Measurements from ENCODE around the gene BST1.

BST1 gene

DNA sequence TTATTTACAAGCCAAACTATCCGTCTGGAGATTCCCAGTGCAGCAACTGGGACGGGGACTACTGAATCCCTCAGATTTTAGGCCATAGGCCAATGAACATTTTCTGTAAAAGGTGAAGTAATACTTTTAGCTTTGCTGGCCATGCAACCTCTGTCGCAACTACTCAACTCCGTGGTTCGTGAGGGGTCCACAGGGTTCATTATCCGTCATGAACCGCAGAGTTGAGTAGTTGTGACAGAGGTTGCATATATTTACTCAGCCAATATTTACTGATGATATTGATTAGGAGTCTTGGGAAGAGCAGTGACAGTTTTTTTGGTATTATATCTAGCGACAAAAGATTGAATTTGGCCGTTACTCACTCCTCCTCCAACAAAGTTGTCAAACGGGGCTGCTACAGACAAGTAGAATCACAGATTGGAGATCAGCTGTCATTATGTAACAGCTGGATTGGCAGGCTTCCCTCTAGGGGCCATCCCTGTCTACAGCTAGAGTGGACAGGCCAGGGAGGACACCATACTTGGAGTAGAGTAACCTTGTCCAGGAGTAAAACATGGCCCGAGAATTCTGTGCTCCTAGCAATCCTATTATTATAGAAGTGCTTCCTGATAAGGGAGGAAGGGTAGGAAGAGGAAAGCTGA lies 38.0 kb downstream of the BST1 start:
- TF ChIP-seq TAF1 (IDR thresholded peaks at IDR 0.05; ENCODE audit: borderline replicate concordance, insufficient read depth, low read length) (no peak), FOXP2 (optimal IDR thresholded peaks at IDR 0.05; ENCODE audit: borderline replicate concordance, extremely low read depth, extremely low read length, insufficient read depth) (no peak), POLR2AphosphoS5 (IDR thresholded peaks at IDR 0.05; ENCODE audit: low read depth, low read length) (no peak), SIN3A (IDR thresholded peaks at IDR 0.05; ENCODE audit: borderline replicate concordance, insufficient read depth, low read length) (no peak)
- TF ChIP-seq, protein P1, sequence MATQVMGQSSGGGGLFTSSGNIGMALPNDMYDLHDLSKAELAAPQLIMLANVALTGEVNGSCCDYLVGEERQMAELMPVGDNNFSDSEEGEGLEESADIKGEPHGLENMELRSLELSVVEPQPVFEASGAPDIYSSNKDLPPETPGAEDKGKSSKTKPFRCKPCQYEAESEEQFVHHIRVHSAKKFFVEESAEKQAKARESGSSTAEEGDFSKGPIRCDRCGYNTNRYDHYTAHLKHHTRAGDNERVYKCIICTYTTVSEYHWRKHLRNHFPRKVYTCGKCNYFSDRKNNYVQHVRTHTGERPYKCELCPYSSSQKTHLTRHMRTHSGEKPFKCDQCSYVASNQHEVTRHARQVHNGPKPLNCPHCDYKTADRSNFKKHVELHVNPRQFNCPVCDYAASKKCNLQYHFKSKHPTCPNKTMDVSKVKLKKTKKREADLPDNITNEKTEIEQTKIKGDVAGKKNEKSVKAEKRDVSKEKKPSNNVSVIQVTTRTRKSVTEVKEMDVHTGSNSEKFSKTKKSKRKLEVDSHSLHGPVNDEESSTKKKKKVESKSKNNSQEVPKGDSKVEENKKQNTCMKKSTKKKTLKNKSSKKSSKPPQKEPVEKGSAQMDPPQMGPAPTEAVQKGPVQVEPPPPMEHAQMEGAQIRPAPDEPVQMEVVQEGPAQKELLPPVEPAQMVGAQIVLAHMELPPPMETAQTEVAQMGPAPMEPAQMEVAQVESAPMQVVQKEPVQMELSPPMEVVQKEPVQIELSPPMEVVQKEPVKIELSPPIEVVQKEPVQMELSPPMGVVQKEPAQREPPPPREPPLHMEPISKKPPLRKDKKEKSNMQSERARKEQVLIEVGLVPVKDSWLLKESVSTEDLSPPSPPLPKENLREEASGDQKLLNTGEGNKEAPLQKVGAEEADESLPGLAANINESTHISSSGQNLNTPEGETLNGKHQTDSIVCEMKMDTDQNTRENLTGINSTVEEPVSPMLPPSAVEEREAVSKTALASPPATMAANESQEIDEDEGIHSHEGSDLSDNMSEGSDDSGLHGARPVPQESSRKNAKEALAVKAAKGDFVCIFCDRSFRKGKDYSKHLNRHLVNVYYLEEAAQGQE (IDR thresholded peaks at IDR 0.05; ENCODE audit: insufficient read depth in 1 of 2, low read depth in 2 of 2, low read length in 2 of 2): no peak

DNA sequence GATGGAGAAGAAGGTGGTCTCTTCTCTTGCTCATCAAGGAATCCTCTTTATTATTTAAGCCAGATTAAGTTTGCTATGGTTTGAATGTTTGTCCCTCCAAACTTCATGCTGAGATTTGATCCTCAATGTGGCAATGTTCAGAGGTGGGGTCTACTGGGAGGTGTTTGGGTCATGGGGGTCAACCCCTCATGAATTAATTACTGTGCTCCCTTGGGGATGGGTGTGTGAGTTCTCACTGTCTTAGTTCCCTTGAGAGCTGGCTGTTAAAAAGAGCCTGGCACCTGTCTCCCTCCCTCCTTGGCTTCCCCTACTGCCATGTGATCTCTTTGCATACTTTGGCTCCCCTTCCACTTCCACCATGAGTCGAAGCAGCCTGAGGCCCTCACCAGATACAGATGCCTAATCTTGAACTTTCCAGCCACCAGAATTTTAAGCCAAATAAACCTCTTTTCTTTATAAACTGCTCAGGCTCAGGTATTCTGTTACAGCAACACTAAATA lies 39.3 kb downstream of the BST1 start:
- no peak for TF ChIP-seq FOXP2 (optimal IDR thresholded peaks at IDR 0.05; ENCODE audit: borderline replicate concordance, extremely low read depth, extremely low read length, insufficient read depth)
- TF ChIP-seq POLR2AphosphoS5 (IDR thresholded peaks at IDR 0.05; ENCODE audit: low read depth, low read length): no peak
- no peak for TF ChIP-seq TAF1 (IDR thresholded peaks at IDR 0.05; ENCODE audit: borderline replicate concordance, insufficient read depth, low read length)

DNA sequence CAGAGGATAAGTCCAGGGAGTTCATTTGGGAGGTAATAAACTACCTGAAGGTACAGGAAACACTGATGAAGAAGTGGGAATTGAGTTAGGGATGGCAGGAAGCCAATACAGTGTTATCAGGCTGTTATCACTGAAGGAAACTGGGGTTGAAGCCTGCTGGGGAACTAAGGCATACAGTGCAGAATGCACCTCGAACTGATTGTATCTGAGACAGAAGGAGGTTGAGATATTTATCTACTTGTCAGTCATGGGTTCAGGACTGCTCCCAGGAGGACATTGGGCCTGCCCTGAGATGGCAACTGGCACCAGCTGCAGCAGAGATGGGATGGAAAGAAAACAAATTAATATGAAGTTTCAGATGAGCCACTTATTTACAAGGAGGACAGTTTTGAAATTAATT lies 39.8 kb downstream of the BST1 start:
- TF ChIP-seq, protein P1 (IDR thresholded peaks at IDR 0.05; ENCODE audit: insufficient read depth in 1 of 2, low read depth in 2 of 2, low read length in 2 of 2): no peak
- TF ChIP-seq POLR2AphosphoS5 (IDR thresholded peaks at IDR 0.05; ENCODE audit: low read depth, low read length) (no peak), SIN3A (IDR thresholded peaks at IDR 0.05; ENCODE audit: borderline replicate concordance, insufficient read depth, low read length) (no peak), TAF1 (IDR thresholded peaks at IDR 0.05; ENCODE audit: borderline replicate concordance, insufficient read depth, low read length) (no peak)

DNA sequence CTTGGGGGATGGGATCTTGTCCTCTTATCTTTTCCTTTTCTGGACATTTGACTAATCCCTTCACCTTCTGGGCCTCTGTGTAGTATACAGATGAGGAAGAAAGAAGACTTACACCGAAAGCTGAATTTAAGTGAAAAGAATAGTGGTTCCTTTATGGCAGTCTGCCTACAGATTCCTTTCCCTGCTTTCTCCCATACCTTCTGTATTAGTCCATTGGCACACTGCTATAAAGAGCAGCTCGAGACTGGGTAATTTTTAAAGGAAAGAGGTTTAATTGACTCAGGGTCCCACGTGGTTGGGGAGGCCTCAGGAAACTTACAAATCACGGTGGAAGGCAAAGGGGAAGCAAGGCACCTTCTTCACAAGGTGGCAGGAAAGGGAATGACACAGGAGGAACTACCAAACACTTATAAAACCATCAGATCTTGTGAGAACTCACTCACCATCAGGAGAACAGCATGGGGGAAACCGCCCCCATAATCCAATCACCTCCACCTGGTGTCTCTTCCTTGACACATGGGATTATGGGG lies 41.2 kb downstream of the BST1 start:
- TF ChIP-seq FOXP2 (optimal IDR thresholded peaks at IDR 0.05; ENCODE audit: borderline replicate concordance, extremely low read depth, extremely low read length, insufficient read depth) (no peak), POLR2AphosphoS5 (IDR thresholded peaks at IDR 0.05; ENCODE audit: low read depth, low read length) (no peak), TAF1 (IDR thresholded peaks at IDR 0.05; ENCODE audit: borderline replicate concordance, insufficient read depth, low read length) (no peak), SIN3A (IDR thresholded peaks at IDR 0.05; ENCODE audit: borderline replicate concordance, insufficient read depth, low read length) (no peak)
- TF ChIP-seq, protein P1 (IDR thresholded peaks at IDR 0.05; ENCODE audit: insufficient read depth in 1 of 2, low read depth in 2 of 2, low read length in 2 of 2): no peak

DNA sequence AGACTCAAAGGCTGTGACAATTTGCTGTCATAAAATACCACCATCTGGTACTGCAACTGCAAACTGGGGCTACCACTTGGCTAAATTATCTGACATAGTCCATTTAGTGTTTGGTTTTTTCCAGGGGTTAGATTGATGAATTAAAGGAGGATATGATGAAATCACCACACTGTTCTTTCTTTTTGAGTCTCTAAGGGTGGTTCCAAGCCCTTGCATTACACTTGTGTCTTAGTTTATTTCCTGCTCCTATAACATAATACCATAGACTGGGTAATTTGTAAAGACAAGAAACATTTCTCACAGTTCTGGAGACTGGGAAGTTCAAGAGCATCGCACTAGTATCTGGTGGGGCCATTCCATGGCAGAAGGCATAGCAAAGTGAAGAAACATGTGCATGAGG lies 43.2 kb downstream of the BST1 start:
- TF ChIP-seq SIN3A (IDR thresholded peaks at IDR 0.05; ENCODE audit: borderline replicate concordance, insufficient read depth, low read length): no peak
- TF ChIP-seq TAF1 (IDR thresholded peaks at IDR 0.05; ENCODE audit: borderline replicate concordance, insufficient read depth, low read length): no peak
- no peak for TF ChIP-seq FOXP2 (optimal IDR thresholded peaks at IDR 0.05; ENCODE audit: borderline replicate concordance, extremely low read depth, extremely low read length, insufficient read depth)
- TF ChIP-seq, protein P1 (IDR thresholded peaks at IDR 0.05; ENCODE audit: insufficient read depth in 1 of 2, low read depth in 2 of 2, low read length in 2 of 2): no peak
- TF ChIP-seq POLR2AphosphoS5 (IDR thresholded peaks at IDR 0.05; ENCODE audit: low read depth, low read length): no peak

All from PFSK-1 (cell line).